A549 (cell line): ENCODE measurements around the gene PRR23E. TPM values are rescaled to one million over a fixed set of nuclear protein-coding genes. Genes with fewer than 3 reads are reported as not detected.

ENCODE experiments used
- ATAC-seq, 2 experiments: fragments of 200-7000 bp in 1 of 2; fragments of >200 bp in 1 of 2; cut with Nextera tagmentation in 1 of 2; cut with Tn5 transposase in 1 of 2; 3 replicates each; pipeline versions ENCODE4 v1.8.0 to v1.9.1; 2018 to 2020; ENCODE audit warnings: mild to moderate bottlenecking in 1 of 2, moderate library complexity in 1 of 2
- CTCF ChIA-PET: fragments of 300-600 bp; sonication (Branson Sonifier 250); formaldehyde crosslinking; extraction: SDS; loops from one replicate; lab custom pipeline; 2021; ENCODE audit warnings: antibody characterized with exemption, inconsistent platforms; lab: Yijun Ruan, JAX
- POLR2A ChIA-PET: fragments of 350-600 bp; formaldehyde crosslinking; extraction: SDS; loops from one replicate; lab custom pipeline; 2021; ENCODE audit warnings: antibody characterized with exemption, inconsistent platforms; lab: Yijun Ruan, JAX
- DNase-seq, 2 experiments: peaks; one replicate each; pipeline versions ENCODE4 v3.0.0 to v3.0.0-alpha.2; 2011 to 2016; ENCODE audit warnings: low read depth in 1 of 2, low spot score in 1 of 2
- FAIRE-seq: peaks from 2 replicates; lab custom pipeline; 2011; peaks lifted over from hg19 to GRCh38; lab: Jason Lieb, UNC
- H3K27ac ChIP-seq, 2 experiments: fragments of >200 bp; sonication (Bioruptor Twin); formaldehyde crosslinking; 3 replicates each; pipeline ENCODE4 v1.5.1; 2016 to 2017
- H3K4me1 ChIP-seq: fragments of >200 bp; sonication (Bioruptor Twin); formaldehyde crosslinking; 3 replicates; pipeline ENCODE4 v1.6.1; 2016
- H3K4me2 ChIP-seq: fragments of >200 bp; sonication (Bioruptor Twin); formaldehyde crosslinking; 3 replicates; pipeline ENCODE4 v1.6.1; 2016
- H3K4me3 ChIP-seq: fragments of >200 bp; sonication (Bioruptor Twin); formaldehyde crosslinking; 3 replicates; pipeline ENCODE4 v1.5.1; 2016
- H3K9me3 ChIP-seq: fragments of >200 bp; sonication (Bioruptor Twin); formaldehyde crosslinking; 3 replicates; pipeline ENCODE4 v1.6.1; 2016
- ATOH8 ChIP-seq: fragments of 250-450 bp; sonication (Bioruptor Pico); IDR thresholded peaks from 2 replicates; pipeline ENCODE4 v1.5.0; 2020; ENCODE audit warnings: low read depth, mild to moderate bottlenecking, moderate library complexity
- BCL3 ChIP-seq: fragments of >200 bp; sonication (Bioruptor Twin); formaldehyde crosslinking; IDR thresholded peaks from 3 replicates; pipeline ENCODE4 v1.6.1; 2016
- CBX8 ChIP-seq: fragments of 200-600 bp; sonication (generic); IDR thresholded peaks from 2 replicates; pipeline ENCODE4 v1.6.1; 2016
- CEBPB ChIP-seq, 2 experiments: fragments of >200 bp in 1 of 2; sonication (Bioruptor Twin) in 1 of 2; formaldehyde crosslinking in 1 of 2; IDR thresholded peaks; 2 replicates each; pipeline ENCODE4 v1.6.1; 2012 to 2016
- CHD2 ChIP-seq: fragments of 150-350 bp; IDR thresholded peaks from 2 replicates; pipeline ENCODE4 v1.6.1; 2014; ENCODE audit warnings: low read length; ENCODE audit not compliant: partially characterized antibody
- EP300 ChIP-seq, 2 experiments: fragments of >200 bp; sonication (Bioruptor Twin); formaldehyde crosslinking; IDR thresholded peaks; 2 replicates in 1 of 2; 3 replicates in 1 of 2; pipeline ENCODE4 v1.6.1; 2016 to 2017
- HDAC2 ChIP-seq: fragments of 200-600 bp; sonication (generic); IDR thresholded peaks from 2 replicates; pipeline ENCODE4 v1.6.1; 2016
- HMGXB4 ChIP-seq: fragments of 250-450 bp; sonication (Bioruptor Pico); IDR thresholded peaks from 2 replicates; pipeline ENCODE4 v1.5.0; 2021; ENCODE audit warnings: mild to moderate bottlenecking, moderate library complexity, borderline replicate concordance
- HOXB13 ChIP-seq: fragments of 250-450 bp; sonication (Bioruptor Pico); IDR thresholded peaks from 2 replicates; pipeline ENCODE4 v1.5.0; 2020; ENCODE audit warnings: low read depth, mild to moderate bottlenecking, moderate library complexity
- HOXB5 ChIP-seq: fragments of 250-450 bp; sonication (Bioruptor Pico); IDR thresholded peaks from 2 replicates; pipeline ENCODE4 v1.5.0; 2020; ENCODE audit warnings: mild to moderate bottlenecking, moderate library complexity
- JUN ChIP-seq, 2 experiments: fragments of >200 bp; sonication (Bioruptor Twin); formaldehyde crosslinking; IDR thresholded peaks; 2 replicates in 1 of 2; 3 replicates in 1 of 2; pipeline ENCODE4 v1.6.1; 2016 to 2017
- KDM1A ChIP-seq: fragments of 200-600 bp; sonication (generic); IDR thresholded peaks from 2 replicates; pipeline ENCODE4 v1.6.1; 2016; ENCODE audit warnings: low read depth, mild to moderate bottlenecking
- POLR2A ChIP-seq: IDR thresholded peaks from 2 replicates; pipeline ENCODE4 v1.6.1; 2012; ENCODE audit warnings: mild to moderate bottlenecking, low read length
- POLR2AphosphoS2 ChIP-seq: conservative IDR thresholded peaks from 2 replicates; pipeline ENCODE4 v1.6.1; 2012; ENCODE audit warnings: low read length, improper control_type of control experiment, inconsistent platforms
- RAD21 ChIP-seq, 2 experiments: fragments of >200 bp in 1 of 2; sonication (Bioruptor Twin) in 1 of 2; formaldehyde crosslinking in 1 of 2; IDR thresholded peaks in 1 of 2; conservative IDR thresholded peaks in 1 of 2; 2 replicates in 1 of 2; 3 replicates in 1 of 2; pipeline ENCODE4 v1.6.1; 2012 to 2018; ENCODE audit warnings: inconsistent platforms in 1 of 2
- RARB ChIP-seq: fragments of 250-450 bp; sonication (Bioruptor Pico); IDR thresholded peaks from 2 replicates; pipeline ENCODE4 v1.8.0; 2021; ENCODE audit warnings: mild to moderate bottlenecking, moderate library complexity
- RCOR1 ChIP-seq: fragments of 150-350 bp; IDR thresholded peaks from 2 replicates; pipeline ENCODE4 v1.6.1; 2014; ENCODE audit warnings: antibody characterized with exemption, low read length, low read depth
- REST ChIP-seq: fragments of 200-600 bp; sonication (generic); IDR thresholded peaks from 2 replicates; pipeline ENCODE4 v1.6.1; 2016; ENCODE audit warnings: antibody characterized with exemption, mild to moderate bottlenecking, moderate library complexity
- RNF2 ChIP-seq: fragments of 200-600 bp; sonication (generic); IDR thresholded peaks from 2 replicates; pipeline ENCODE4 v1.6.1; 2016; ENCODE audit warnings: low read depth, mild to moderate bottlenecking, antibody characterized with exemption, moderate library complexity, borderline replicate concordance
- SREBF2 ChIP-seq: fragments of 450-650 bp; IDR thresholded peaks from 2 replicates; pipeline ENCODE4 v1.6.1; 2014; ENCODE audit warnings: mild to moderate bottlenecking, moderate library complexity
- TP53 ChIP-seq: fragments of 250-450 bp; sonication (Bioruptor Pico); IDR thresholded peaks from 2 replicates; pipeline ENCODE4 v1.5.0; 2021; ENCODE audit warnings: mild to moderate bottlenecking, moderate library complexity
- USF2 ChIP-seq: fragments of 450-650 bp; IDR thresholded peaks from 2 replicates; pipeline ENCODE4 v1.6.1; 2014; ENCODE audit warnings: antibody characterized with exemption
- ZC3H11A ChIP-seq: fragments of 450-650 bp; IDR thresholded peaks from 2 replicates; pipeline ENCODE4 v1.6.1; 2014; ENCODE audit warnings: antibody characterized with exemption, mild to moderate bottlenecking
- ZNF302 ChIP-seq: fragments of 250-450 bp; sonication (Bioruptor Pico); IDR thresholded peaks from 2 replicates; pipeline ENCODE4 v1.9.0; 2021; ENCODE audit warnings: inconsistent platforms, mild to moderate bottlenecking, moderate library complexity
- ZSCAN20 ChIP-seq: fragments of 250-450 bp; sonication (Bioruptor Pico); IDR thresholded peaks from 2 replicates; pipeline ENCODE4 v1.8.0; 2022; ENCODE audit warnings: mild to moderate bottlenecking, moderate library complexity
- WGBS: methylation state at CpG from one replicate; pipeline ENCODE4 v1.1.6; 2017; ENCODE audit errors: missing lambda C conversion rate; 5-methylcytosine and 5-hydroxymethylcytosine counted together
- polyA plus RNA-seq, 4 experiments: library from polyadenylated mRNA; depleted of rRNA in 3 of 4; stranded (reverse); fragments of >200 nt; fragmentation: RNase III in 1 of 4; extraction: RNeasy Plus Mini Kit Qiagen cat#74134 plus additional on column Dnase treatment in 1 of 4; gene quantifications; 2 replicates in 3 of 4; 3 replicates in 1 of 4; pipeline ENCODE4 v1.2.3, GENCODE V29; 2011 to 2017

The PRR23E gene
- polyA plus RNA-seq, 2 of the 4 experiments (the other 2 are of a cell fraction) = not detected

- no peak for DNase-seq
- 41% methylated on average over 6 of the region's 7 CpGs for WGBS
- Histone ChIP-seq H3K27ac (no peak overlapping the region), H3K4me3 (no peak overlapping the region), H3K9me3 (no peaks in the 10 kb centered on the region), H3K4me1 (no peaks in the 10 kb centered on the region), H3K4me2 (no peak overlapping the region)
- ChIA-PET POLR2A (no interaction called here), CTCF (no interaction called here)
- ATAC-seq = no peak
- no peak for FAIRE-seq
- TF ChIP-seq CEBPB (IDR thresholded peaks at IDR 0.05) = no peak
- no peak for TF ChIP-seq ZC3H11A
- TF ChIP-seq RCOR1 = no peak
- TF ChIP-seq POLR2A = no peak
- TF ChIP-seq BCL3 = no peak
- no peak for TF ChIP-seq CBX8
- TF ChIP-seq ATOH8 (CRISPR knock-in tag) = no peak
- no peak for TF ChIP-seq HOXB5 (CRISPR knock-in tag)
- no peak for TF ChIP-seq RNF2
- TF ChIP-seq ZSCAN20 (CRISPR knock-in tag) = no peak
Observed at GRCh38 chr3:127159543-127159942, 33.4 kb upstream of the PRR23E start.

- 35% methylated on average over 2 of the region's 2 CpGs for WGBS
- ChIA-PET CTCF (no interaction called here), POLR2A (no interaction called here)
- H3K4me3 ChIP-seq = no peak overlapping the region
- no peaks in the 10 kb centered on the region for H3K9me3 ChIP-seq
- TF ChIP-seq KDM1A = no peak
- no peak for TF ChIP-seq ZSCAN20 (CRISPR knock-in tag)
- no peak for TF ChIP-seq HMGXB4 (CRISPR knock-in tag)
- no peak for TF ChIP-seq USF2
- TF ChIP-seq TP53 (CRISPR knock-in tag) = no peak
- no peak for TF ChIP-seq CBX8
- TF ChIP-seq SREBF2 = no peak
- TF ChIP-seq JUN (IDR thresholded peaks at IDR 0.05) = no peak
- no peak for TF ChIP-seq REST
- no peak for TF ChIP-seq CHD2
- TF ChIP-seq RARB (CRISPR knock-in tag) = no peak
- no peak for TF ChIP-seq ZNF302
- no peak for TF ChIP-seq HDAC2
- TF ChIP-seq HOXB13 (CRISPR knock-in tag) = no peak
- TF ChIP-seq EP300 (IDR thresholded peaks at IDR 0.05) = no peak
- TF ChIP-seq RAD21 (conservative IDR thresholded peaks at IDR 0.05 in 1 of 2, IDR thresholded peaks at IDR 0.05 in 1 of 2) = no peak
- no peak for TF ChIP-seq POLR2AphosphoS2
- no peak overlapping the region for H3K27ac ChIP-seq
- FAIRE-seq = no peak
- no peak for DNase-seq
- H3K4me1 ChIP-seq = no peaks in the 10 kb centered on the region
- no peak for ATAC-seq
- no peak overlapping the region for H3K4me2 ChIP-seq
Observed at GRCh38 chr3:127161236-127161635, 31.7 kb upstream of the PRR23E start.
